Amniotic epithelial cell (primary cell): ENCODE results near the gene MAPK8IP2.

ENCODE experiments used
- DNase-seq: peaks from one replicate; pipeline ENCODE4 v3.0.0-alpha.2; 2010; ENCODE audit warnings: low read depth

Gene MAPK8IP2

DNA sequence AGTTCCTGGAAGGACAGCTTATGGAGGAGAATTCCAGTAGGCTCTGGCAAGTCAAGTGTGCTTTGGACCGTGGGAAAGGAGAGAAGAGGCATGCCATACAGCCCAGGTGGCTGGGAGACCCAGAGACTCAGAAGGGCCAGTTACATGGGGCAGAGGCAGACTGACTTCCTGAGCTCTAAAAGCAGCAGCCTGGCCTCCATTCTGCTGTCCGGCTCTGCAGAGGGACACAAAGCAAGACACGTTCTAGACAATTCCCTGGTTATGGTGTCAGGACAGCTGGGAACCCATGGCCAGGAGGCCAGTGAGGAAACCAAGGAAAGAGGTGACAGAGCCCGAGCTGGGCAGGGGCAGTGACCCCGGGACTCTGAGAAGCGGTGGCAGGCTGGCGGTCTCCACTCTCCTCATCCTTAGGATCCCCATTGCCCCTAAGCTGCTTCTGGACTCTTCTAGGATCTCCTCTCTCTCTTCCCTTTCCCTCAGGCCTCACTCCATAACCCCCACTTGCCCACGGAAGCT lies 25.1 kb upstream of the MAPK8IP2 start:
- DNase-seq = no peak

DNA sequence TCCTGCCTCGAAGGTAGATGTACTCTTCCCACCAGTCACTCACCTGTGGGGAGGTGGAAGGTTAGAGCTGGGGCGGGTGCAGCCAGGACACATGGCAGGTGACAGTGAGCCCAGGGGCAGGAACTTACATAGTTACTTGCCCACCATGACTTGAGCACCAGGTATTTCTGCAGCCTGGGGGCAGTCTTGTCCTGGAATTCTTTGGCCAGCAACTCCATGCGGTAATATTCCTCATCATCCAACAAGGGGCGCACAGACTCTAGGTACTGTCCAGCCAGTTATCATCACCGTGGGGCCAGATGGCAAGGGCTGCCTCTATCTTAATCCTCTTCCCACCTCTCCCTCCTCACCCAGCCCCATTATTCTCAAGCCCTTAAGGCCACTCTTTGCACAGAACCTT lies 24.5 kb upstream of the MAPK8IP2 start:
- DNase-seq = peak; percentile 68

DNA sequence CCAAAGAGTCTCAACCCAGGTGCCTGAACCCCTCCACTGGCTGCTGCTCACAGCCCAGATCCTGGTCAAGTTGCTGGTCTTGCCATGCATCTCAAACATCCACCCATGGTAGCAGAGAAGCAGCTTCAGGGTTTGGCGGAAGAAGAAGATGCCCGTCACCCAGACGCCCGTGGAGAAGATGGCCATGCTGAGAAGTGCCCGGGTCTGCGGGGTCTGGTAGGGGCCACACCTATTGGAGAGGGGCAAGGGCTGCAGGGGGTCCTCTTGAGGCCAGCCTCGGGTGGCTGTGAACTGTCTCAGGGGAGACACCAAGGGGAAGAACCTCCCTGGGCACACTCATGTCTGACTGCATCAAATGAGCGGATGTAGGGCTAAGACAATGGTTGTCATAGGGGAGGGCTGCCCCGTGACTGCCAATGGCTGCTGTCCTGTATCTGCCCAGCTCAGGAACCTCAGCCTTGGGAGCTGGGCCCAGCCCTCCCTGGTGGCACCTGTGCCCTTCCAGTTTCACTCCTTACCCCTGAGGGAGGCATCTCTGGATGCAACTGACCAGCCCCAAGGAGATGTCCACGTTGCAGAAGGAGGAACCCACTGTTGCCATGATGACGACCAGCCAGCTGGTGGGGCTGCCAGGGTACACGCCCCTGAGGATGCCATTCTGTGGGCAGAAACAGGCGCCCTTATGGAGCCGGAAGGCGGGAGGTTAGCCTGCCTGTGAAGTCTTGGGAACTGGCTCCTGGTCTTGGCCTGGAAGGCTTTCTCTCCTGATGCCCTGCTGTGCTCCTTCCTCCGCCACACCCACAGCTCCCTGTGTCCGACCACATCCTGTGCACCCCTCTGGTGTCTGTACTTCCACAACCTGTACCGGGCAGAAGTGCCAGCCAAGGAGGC lies 23.5 kb upstream of the MAPK8IP2 start:
- no peak for DNase-seq

DNA sequence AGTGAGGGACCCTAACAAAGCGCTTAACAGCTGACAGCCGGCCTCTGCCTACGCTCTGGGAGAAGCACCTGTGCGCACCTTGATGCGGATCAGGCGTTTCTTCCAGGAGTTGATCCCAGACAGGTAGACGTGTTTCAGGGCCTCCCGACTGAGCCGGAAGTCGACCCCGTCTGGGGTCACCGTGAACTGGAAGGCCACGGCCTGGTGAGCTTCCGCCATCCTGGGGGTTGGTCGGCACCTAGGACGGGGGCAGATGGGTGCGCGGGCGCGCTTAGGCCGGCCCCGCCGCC lies 23.0 kb upstream of the MAPK8IP2 start:
- no peak for DNase-seq

DNA sequence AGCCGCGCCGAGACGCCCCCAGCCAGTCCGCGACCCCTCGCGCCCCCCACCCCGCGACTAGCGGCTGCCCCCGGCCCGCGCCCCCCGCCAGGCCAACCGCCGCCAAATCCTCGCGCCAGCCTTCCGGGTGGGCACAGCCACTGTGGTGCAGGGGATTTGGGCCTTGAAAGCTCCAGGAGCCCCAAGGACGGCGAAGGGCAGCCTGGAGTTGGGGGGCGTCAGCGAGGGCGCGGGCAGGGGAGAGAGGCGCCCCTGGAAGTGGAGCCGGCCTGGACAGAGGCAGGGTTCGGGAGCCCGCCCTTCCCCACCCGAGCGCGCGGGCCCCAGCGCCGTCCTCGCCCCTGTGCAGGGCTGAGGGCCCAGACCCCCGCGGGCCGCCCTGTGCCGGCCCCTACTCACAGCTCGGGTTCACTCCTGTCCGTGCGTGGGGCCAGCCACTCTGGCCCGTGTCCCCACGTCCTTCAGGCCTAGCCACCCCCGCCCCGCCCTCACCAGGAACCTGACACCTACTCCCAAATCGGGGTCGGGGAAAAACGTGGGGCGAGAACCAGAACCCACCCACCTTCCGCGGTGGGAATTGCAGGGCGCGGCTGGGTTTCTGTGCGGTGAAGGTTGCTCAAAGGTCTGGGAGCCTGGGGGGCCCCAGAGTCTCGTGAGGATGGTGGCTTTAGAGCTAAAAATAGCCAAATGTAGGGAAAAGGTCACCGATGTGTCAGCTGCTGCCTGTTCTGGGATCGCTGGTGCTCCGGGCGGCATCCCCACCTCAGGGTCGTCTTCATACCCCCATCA lies 22.4 kb upstream of the MAPK8IP2 start, which contains the start of gene CPT1B:
Gene CPT1B (minus strand): TSS at position 441 of the 789 bp plus-strand sequence. CDS start 512 bp downstream, outside the sequence.
- DNase-seq = no peak

DNA sequence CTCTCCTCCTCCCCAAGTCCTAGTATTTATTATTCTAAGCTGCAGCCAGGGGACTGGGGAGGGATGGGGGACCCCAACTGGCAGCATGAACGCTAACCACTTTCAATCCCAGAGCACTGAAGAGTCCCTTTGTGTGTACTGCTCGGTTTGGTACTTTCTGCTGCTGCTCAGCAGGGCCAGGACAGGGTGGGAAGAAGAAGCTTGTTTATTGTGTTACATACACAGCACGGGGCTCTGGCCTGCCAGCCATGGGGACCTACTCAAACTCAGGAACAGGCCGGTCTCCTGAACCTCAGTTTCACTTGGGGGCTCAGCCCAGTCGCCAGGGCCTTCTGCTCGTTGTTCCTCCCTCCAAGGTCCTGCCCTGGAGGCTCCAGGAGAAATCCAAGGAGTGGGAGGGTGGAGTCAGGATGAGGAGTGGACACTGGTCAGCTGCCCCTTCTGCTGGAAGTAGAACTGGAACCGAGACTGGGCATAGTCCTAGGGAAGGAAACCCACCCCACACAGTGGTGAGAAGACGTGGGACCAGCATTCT lies 21.8 kb upstream of the MAPK8IP2 start:
- no peak for DNase-seq

DNA sequence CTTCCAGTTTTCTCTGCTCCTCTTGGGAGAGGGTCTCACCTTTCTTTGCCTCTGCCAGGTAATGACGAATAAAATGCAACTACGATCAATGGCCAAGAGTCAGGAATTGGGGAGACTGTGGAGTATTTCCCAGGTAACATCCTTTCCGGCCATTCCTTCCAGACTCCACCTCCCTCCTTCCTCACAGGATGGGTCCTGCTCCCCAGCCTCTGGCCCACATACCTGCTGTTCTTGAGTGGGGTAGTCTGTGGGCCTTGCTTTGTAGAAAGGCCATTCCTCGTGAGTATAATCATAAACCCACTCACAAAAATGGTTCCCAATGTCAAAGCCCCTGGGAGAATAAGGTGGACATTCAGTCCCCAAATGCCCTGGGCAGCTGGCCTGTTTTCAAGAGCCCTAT lies 20.8 kb upstream of the MAPK8IP2 start:
- DNase-seq = no peak

DNA sequence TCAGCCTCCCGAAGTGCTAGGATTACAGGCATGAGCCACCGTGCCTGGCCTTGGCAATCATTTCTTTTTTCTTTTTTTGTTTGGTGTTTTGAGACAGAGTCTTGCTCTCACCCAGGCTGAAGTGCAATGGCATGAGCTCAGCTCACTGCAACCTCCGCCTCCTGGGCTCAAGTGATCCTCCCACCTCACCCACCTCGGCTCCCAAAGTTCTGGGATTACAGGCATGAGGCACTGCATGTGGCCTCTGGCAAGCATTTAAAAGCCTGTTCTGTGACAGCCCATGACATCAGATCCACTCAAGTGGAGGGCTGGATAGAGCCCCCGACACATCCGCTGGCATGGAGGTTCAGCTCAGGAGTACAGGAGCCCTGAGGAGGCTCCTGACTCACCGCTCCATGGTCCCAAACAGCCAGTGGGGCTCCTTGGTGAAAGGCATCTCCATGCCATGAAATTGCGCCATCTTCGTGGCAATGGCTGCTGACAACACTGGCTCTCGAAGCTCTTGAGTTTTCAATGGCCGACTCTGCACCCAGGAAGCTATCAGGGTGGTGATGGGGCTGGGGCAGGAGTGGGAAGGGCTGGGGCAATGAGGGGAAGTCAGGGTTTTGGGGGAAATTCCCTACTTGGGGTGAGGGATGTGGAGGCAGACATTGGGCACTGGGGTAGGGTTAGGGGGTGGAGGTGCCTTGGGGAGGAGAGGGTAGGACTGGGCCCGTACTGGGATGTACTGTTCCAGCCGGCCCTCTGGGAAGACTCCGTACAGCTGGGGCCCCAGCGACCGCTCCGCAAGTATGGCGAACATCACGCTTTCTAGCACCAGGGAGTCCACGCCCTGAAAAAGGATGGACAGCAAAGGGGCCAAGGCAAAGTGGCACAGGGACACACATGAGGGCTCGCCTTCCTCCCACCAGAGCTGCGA lies 19.3 kb upstream of the MAPK8IP2 start:
- no peak for DNase-seq

DNA sequence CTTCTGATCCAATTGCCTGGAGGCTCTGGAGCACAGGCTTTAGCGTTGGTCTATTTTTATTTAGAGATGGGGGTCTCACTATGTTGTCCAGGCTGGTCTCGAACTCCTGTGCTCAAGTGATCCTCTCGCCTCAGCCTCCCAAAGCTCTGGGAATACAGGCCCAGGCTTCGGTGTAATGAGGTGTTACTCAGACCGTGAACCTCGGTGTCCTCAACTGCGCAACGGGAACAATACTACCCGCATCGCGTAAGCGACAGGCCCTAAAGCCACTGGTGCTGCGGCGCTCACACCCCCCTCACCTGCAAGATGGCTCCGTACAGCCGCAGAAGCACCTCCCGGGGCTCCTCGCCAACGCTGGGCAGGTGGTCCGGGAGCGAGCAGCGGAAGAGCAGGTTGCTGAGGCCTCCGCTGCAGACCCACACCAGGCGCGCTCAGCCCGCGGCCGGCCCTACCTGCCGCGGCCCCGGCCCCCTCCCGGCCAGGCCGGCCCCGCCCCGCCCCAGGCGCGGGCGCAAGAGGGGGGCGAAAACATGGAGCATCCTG lies 18.6 kb upstream of the MAPK8IP2 start:
- no peak for DNase-seq

DNA sequence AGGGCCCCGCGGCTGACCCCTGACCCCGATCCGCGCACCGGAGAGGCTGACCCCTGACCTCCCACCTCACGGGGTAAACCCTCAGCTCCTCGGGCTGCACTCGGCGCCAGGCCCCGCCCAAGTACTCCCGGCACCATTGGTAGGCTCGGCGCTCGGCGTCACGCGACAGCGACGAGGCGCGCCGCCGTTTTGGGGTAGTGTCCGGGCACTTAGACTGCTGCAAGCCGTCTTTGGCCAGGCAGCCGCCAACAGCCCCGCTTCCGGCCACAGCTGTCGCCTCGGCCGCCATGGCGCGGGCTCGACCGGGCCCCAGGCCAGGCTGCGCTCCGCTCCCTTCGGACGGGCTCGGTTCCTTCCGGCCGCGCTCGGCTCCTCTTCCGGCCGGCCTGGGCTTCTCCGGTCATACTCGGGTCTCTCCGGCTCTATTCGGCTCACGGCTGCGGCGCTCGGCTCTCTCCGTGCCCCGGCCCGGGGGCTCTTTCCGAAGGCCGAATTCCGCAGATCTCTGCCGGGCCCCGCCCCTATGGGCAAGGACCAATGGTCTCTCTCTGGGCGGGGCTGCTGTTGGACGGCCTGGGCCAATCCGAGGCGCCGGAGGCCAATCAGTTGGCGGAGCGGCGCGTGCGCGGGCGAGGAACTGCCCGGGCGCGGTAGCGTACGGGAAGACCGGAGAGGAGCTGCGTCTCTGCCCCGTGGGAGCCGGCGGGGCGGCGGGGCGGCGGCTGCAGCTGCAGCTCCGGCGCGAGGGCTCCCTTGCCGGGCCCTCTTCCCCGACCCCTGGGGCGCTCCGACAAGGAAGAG lies 17.9 kb upstream of the MAPK8IP2 start, which contains the start of gene CHKB:
Gene CHKB (minus strand): TSS at position 357 of the 801 bp plus-strand sequence. CDS start 68 bp downstream, at position 289.
- DNase-seq = peak; percentile 94

DNA sequence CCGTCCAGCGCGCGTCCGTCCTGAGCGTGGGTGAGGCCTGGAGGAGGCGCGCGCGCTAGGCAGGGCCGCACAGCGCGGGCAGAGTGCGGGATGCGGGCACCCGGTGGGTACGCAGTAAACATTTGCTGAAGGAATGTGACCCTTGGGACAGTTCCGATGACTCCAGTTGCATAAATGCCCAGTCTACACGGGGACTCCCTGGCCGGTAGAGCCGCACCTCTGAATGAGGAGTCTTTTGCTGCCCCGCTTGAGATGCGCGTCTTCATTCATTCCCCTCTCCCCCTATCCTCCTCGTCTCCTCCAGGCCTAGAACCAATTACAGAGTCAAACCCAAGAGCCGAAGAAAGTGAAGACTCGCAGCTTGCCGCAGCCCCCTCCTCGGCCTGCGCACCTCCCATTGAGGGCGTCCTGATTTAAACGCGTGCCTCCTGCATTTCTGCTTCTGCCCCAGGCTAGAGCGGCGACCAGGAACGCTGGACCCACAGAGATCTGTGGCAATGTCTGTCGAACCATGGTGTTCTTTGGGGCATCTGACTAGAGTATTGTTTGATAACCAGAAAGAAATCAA lies 17.2 kb upstream of the MAPK8IP2 start:
- DNase-seq = no peak

DNA sequence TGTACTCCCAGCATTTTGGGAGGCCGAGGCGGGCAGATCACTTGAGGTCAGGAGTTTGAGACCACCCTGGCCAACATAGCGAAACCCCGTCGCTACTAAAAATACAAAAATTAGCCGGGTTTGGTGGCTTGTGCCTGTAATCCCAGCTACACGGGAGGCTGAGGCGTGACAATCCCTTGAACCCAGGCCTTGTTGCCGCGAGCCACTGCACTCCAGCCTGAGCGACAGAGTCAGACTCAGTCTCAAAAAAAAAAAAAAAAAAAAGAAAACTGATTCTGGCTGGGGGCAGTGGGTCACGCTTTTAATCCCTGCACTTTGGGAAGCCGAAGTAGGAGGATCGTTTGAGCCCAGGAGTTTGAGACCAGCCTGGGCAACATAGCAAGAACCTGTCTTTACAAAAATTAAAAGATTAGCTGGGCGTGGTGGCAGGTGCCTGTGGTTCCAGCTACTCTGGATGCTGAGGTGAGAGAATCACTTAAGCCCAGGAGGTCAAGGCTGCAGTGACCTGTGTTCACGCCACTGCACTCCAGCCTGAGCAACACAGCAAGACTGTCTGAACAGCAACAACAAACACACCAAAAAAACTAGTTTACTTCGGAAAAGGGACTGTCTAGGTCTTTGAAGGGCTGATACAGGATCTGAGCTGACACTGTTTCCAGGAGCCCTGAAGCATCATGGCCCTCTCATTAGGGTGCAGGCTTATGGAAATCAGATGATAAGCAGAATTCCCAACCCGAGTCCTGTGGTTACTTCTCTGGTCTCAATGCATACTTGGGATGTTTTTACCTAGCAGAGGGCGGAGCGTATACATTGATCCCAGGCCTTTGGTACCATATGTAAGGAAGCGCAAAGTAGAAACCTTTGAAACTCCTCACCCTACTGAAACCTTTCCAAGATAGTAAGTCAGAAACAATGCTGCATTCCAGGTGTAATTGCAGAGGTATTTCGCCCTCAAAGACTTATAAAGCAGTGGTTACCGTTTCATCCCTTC lies 16.2 kb upstream of the MAPK8IP2 start:
- DNase-seq = no peak

DNA sequence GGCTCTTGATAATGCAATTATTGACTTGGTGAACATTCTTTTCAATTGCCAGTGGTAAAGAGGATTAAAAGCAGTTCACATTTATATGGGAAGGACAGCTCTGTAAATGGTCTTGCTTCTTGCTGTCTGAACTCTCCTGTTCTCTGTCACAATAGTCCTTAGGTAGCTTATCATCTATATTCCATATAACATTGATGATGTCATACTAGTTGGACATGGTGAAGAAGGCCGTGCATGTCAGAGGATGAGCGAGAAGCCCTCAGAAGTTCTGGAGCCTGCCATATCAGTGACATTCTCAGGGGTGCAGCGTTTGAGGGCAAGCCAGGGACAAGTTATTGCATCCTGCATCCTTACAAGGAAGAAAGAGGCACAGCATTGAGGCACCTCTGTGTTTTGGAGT lies 15.4 kb upstream of the MAPK8IP2 start:
- no peak for DNase-seq

DNA sequence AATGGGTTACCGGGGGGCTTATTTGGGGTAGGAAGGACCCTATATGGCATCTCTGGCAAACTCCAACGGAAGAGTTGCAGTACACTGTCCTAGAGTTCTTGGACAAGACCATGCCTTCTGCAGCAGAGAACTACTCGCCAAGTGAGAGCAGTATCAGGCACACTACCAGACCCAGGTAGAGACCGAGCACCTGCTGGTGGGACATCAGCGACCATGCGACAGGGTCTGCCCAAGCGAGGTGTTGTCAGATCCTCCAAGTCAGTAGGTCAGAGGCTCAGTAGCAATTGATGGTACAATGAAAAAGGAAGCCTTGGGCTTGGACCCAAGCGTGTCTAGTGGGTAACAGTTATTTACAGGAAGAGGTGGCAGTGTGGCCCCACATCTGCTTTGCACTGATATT lies 14.8 kb upstream of the MAPK8IP2 start:
- no peak for DNase-seq

DNA sequence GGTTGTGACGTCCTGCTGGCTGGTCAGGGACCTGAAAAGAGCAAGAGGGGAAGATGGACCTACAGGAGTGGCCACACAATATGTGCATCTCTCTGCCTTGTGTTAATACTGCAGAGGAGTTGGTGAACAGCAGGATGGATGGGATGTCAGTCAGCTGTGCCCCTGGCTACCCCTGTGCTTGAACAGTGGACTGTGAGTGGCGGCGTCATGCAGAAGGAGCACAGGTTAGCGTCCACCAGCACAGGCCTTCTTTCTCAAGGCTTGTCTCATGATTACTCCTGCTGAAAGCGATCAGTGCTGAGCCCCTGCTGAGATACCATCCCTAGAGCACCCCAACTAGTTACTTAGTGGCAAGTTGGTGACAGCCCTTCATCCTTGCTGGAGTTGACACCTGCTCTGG lies 14.2 kb upstream of the MAPK8IP2 start:
- no peak for DNase-seq

DNA sequence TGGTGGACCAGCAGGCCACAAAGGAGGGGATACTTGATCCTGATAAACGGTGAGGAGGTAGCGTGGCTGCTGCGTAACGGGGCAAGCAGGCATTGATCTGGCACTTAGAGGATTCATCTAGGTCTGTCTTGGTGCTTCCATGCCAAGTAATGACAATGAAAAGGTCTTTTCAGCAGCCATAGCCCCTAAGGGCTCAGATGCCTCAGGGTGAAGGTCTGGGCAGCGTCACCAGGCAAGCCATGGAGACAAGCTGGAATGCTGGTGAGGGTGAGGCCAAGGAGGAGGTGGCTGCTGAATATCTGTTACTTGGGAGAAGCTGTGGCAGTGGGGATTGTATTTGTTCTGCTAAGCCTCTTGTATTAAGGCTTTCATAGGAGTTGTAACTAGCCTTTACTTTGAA lies 13.2 kb upstream of the MAPK8IP2 start:
- no peak for DNase-seq

DNA sequence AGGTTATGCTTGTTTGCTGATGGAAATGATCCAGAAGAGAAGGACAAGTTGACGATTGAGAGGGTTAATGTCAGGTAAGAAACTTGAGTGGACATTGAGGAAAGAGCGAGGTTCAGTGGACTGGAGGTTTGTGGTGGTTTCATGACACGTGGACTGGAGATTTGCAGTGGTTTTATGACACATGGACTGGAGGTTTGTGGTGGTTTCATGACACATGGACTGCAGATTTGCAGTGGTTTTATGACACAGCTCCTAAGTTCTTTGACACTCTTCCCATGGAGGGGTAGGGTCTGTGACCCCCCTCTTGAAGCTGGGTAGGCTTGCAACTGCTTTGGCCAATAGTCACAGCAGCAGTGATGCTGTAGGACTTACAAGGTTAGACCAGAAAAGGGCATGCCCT lies 5.4 kb upstream of the MAPK8IP2 start:
- peak; percentile 6 for DNase-seq

DNA sequence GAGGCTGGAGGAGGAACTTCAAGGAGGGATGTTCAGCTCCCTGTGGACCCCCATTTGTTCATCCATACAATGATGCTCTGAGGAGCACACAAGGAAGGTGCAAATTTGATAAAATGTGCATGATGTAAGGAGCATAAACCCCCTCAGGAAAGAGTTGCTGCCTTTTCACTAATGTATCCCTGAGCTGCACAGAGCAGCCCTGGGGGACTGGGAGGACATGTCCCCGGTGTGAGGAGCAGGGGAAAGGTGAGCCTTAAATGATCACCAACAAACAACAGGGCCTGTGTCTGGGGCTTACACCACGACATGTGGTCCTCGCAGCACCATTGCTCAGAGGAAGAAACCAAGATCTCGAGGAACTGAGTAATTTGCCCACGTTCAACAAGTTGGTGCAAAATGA lies 3.5 kb upstream of the MAPK8IP2 start:
- no peak for DNase-seq
